GM12878 (cell line): ENCODE measurements around the gene CCL20. TPM values are rescaled to one million over a fixed set of nuclear protein-coding genes. Genes with fewer than 3 reads are reported as not detected.
A peak's percentile ranks its signal among the peaks of the same experiment; 100 is the strongest.

Experiments
- ATAC-seq: fragments of 200-7000 bp; cut with Tn5 transposase; 3 replicates; pipeline ENCODE4 v1.9.1; 2020; ENCODE audit warnings: mild to moderate bottlenecking, moderate library complexity
- BruUV-seq: library from RNA; stranded (reverse); fragments of 400-500 nt; replicated peaks from 2 replicates; lab custom pipeline; 2021; lab: Mats Ljungman, UMichigan
- CTCF ChIA-PET: fragments of 300-600 bp; sonication (Branson Sonifier 250); formaldehyde crosslinking; extraction: SDS; loops from one replicate; lab custom pipeline; 2021; ENCODE audit warnings: inconsistent platforms; lab: Yijun Ruan, JAX
- POLR2A ChIA-PET: fragments of 350-600 bp; formaldehyde crosslinking; extraction: SDS; loops from one replicate; lab custom pipeline; 2021; ENCODE audit warnings: inconsistent platforms; lab: Charles Lee
- RAD21 ChIA-PET: fragments of 300-600 bp; sonication (Branson Sonifier 250); formaldehyde crosslinking; loops from one replicate; lab custom pipeline; 2023; ENCODE audit warnings: antibody characterized with exemption; ENCODE audit not compliant: unreplicated experiment; lab: Charles Lee
- SMC1A ChIA-PET: fragments of 300-600 bp; sonication (Branson Sonifier 250); formaldehyde crosslinking; loops from one replicate; lab custom pipeline; 2023; ENCODE audit not compliant: unreplicated experiment, uncharacterized antibody; lab: Charles Lee
- DNase-seq: peaks from one replicate; pipeline ENCODE4 v3.0.0-alpha.2; 2011; ENCODE audit warnings: low read depth, low spot score
- FAIRE-seq: peaks from 3 replicates; lab custom pipeline; 2011; peaks lifted over from hg19 to GRCh38; lab: Jason Lieb, UNC
- H2AFZ ChIP-seq: 2 replicates; pipeline ENCODE4 v1.6.0; 2011; ENCODE audit warnings: low read depth, low read length, control low read depth; ENCODE audit not compliant: control insufficient read depth
- H3K27ac ChIP-seq: 2 replicates; pipeline ENCODE4 v1.5.1; 2011; ENCODE audit warnings: control low read depth; ENCODE audit not compliant: control insufficient read depth, insufficient read depth
- H3K27me3 ChIP-seq, 2 experiments: replicated peaks in 1 of 2; 2 replicates each; pipeline versions ENCODE4 v1.6.0 to v1.6.1; 2011; ENCODE audit warnings: low read length in 1 of 2; ENCODE audit not compliant: control insufficient read depth in 2 of 2, insufficient read depth in 2 of 2
- H3K36me3 ChIP-seq, 2 experiments: 2 replicates each; pipeline ENCODE4 v1.5.1; 2011; ENCODE audit warnings: low read length in 1 of 2; ENCODE audit not compliant: control insufficient read depth in 2 of 2, insufficient read depth in 2 of 2
- H3K4me1 ChIP-seq: 2 replicates; pipeline ENCODE4 v1.6.1; 2011; ENCODE audit warnings: mild to moderate bottlenecking, low read length, moderate library complexity, mixed read lengths; ENCODE audit not compliant: control insufficient read depth, insufficient read depth
- H3K4me2 ChIP-seq: 2 replicates; pipeline ENCODE4 v1.6.0; 2011; ENCODE audit warnings: control low read depth; ENCODE audit not compliant: control insufficient read depth, insufficient read depth
- H3K4me3 ChIP-seq: fragments of 200-600 bp; sonication (generic); 2 replicates; pipeline ENCODE4 v1.5.1; 2016
- H3K79me2 ChIP-seq: 2 replicates; pipeline ENCODE4 v1.6.0; 2011; ENCODE audit warnings: low read length; ENCODE audit not compliant: control insufficient read depth, insufficient read depth
- H3K9ac ChIP-seq: 2 replicates; pipeline ENCODE4 v1.8.0; 2011; ENCODE audit warnings: low read length, control low read depth, mixed read lengths; ENCODE audit not compliant: control insufficient read depth, insufficient read depth
- H3K9me3 ChIP-seq: replicated peaks from 3 replicates; pipeline ENCODE4 v1.5.1; 2011; ENCODE audit warnings: mild to moderate bottlenecking, low read length; ENCODE audit not compliant: control insufficient read depth, insufficient read depth
- H4K20me1 ChIP-seq: 2 replicates; pipeline ENCODE4 v1.6.0; 2011; ENCODE audit not compliant: control insufficient read depth, insufficient read depth
- MYC ChIP-seq: IDR thresholded peaks from 2 replicates; pipeline ENCODE4 v1.6.1; 2011; ENCODE audit warnings: mild to moderate bottlenecking, low read length, moderate library complexity, inconsistent platforms; ENCODE audit not compliant: insufficient read depth, insufficient replicate concordance, insufficient read length, severe bottlenecking
- RAD21 ChIP-seq: IDR thresholded peaks from 2 replicates; pipeline ENCODE4 v1.6.1; 2011; ENCODE audit warnings: mild to moderate bottlenecking, low read depth, low read length, moderate library complexity; ENCODE audit not compliant: insufficient read depth
- WGBS: methylation state at CpG from one replicate; pipeline ENCODE4 v1.1.6; 2016; ENCODE audit warnings: low lambda C conversion rate; ENCODE audit not compliant: insufficient replicate concordance, insufficient coverage; ENCODE audit errors: missing lambda C conversion rate; 5-methylcytosine and 5-hydroxymethylcytosine counted together
- in situ Hi-C: fragments of 300-500 bp; cut with MboI; formaldehyde crosslinking; loops from 9 replicates; pipeline ENCODE4 v1.14.3; 2018; ENCODE audit warnings: mixed read lengths
- intact Hi-C: fragments of 100-400 bp; cut with micrococcal nuclease; formaldehyde crosslinking; loops from one replicate; pipeline ENCODE4 v1.14.2; 2022; ENCODE audit not compliant: unreplicated experiment
- polyA plus RNA-seq, 11 experiments: library from polyadenylated mRNA; depleted of rRNA in 4 of 11; unstranded in 6 of 11; stranded (reverse) in 5 of 11; fragments of >200 nt; fragmentation: Nextera tagmentation in 4 of 11; fragmentation: Illumina TruSeq in 1 of 11; extraction: Ambion mirVana in 4 of 11; extraction: Trizol in 1 of 11; gene quantifications; 1 replicate in 1 of 11; 2 replicates in 10 of 11; pipeline versions ENCODE4 v1.2.1 to v1.2.3, GENCODE V29; 2011 to 2016; ENCODE audit warnings: inconsistent platforms in 2 of 11, missing spikeins in 2 of 11, low read depth in 1 of 11
- total RNA-seq, 4 experiments: library from RNA; depleted of rRNA in 3 of 4; stranded (reverse); fragments of >200 nt in 3 of 4; fragmentation: Illumina TruSeq in 1 of 4; extraction: Trizol in 1 of 4; gene quantifications; 2 replicates each; pipeline versions ENCODE4 v1.2.1 to v1.2.3, GENCODE V29; 2013 to 2021
- TF ChIP-seq, protein P1 (sequence below): fragments of 450-650 bp; IDR thresholded peaks from 2 replicates; pipeline ENCODE4 v1.6.1; 2017; ENCODE audit warnings: mild to moderate bottlenecking, moderate library complexity
- TF ChIP-seq, protein P2 (sequence below): fragments of 150-350 bp; IDR thresholded peaks from 2 replicates; pipeline ENCODE4 v1.6.1; 2016; ENCODE audit warnings: low read depth, low read length

CCL20 gene
- total and polyA plus RNA-seq, 10 of the 15 experiments (the other 5 are each of a cell fraction or from before 2014, with no cell fraction given) = 5.5 to 35.7 (median 15.6) TPM

DNA sequence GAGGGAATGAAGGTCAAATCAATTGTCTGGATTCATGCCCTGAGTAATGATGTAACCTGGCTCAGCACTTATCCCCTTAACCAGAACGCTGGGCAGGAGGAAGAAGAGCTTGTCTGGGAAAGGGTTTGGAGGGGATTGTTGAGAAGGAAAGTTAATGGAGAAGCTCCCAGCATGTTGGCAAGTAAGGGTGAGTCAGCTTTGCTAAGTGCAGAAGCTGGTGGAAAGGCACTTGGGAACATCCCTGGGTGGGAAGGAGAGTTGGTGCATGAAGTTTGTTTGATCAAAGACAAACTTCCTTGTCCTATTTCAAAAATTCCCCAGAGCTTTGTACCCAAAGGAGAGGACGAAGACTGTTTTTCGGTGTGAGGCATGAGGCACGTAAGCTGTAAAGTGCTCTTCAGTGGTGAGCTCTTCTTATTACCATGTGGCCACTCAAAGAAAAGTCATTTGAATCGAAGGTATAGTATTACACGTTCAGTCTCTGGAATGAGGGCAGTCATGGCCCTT, 40.2 kb downstream of the CCL20 start:
- no peak overlapping the region for H3K9ac ChIP-seq
- no peak overlapping the region for H3K4me3 ChIP-seq
- H2AFZ ChIP-seq = no peak overlapping the region; the same call in 1 of the 2 replicates
- POLR2A ChIA-PET = interaction anchor here (0.9 to 1.8 kb wide), 6 partner anchors 10 to 526 kb away, joined by 3 to 5 read pairs (median 4); no protein-coding TSS in a partner anchor
- H3K79me2 ChIP-seq = no peaks in the 10 kb centered on the region
- no peaks in the 10 kb centered on the region for H3K36me3 ChIP-seq
- WGBS = 28% methylated on average over 6 of the region's 6 CpGs
- FAIRE-seq (no peak), ATAC-seq (no peak), DNase-seq (no peak)
- CTCF ChIA-PET = interaction anchor here (1.2 to 2.1 kb wide), 8 partner anchors 9 to 379 kb away, joined by 3 to 12 read pairs (median 6); partner anchors contain the start of gene CCL20
- in situ Hi-C loops = no loop called here
- no peaks in the 10 kb centered on the region for H3K4me1 ChIP-seq
- no peaks in the 10 kb centered on the region for H3K27me3 ChIP-seq
- intact Hi-C loops = loop anchor here (10.0 kb wide), 1 partner anchor 449 kb away; no protein-coding TSS in a partner anchor
- no peaks in the 10 kb centered on the region; the same call in 1 of the 3 replicates for H3K9me3 ChIP-seq
- SMC1A ChIA-PET = interaction anchor here (0.8 to 7.8 kb wide), 12 partner anchors 8 to 88 kb away, joined by 3 to 62 read pairs (median 5); no protein-coding TSS in a partner anchor
- H3K4me2 ChIP-seq = no peak overlapping the region
- RAD21 ChIA-PET = interaction anchor here (0.5 to 2.0 kb wide), 5 partner anchors 9 to 71 kb away, joined by 3 to 5 read pairs (median 4); no protein-coding TSS in a partner anchor
- no peak for TF ChIP-seq MYC
- no peak for TF ChIP-seq RAD21
- TF ChIP-seq, protein P1, sequence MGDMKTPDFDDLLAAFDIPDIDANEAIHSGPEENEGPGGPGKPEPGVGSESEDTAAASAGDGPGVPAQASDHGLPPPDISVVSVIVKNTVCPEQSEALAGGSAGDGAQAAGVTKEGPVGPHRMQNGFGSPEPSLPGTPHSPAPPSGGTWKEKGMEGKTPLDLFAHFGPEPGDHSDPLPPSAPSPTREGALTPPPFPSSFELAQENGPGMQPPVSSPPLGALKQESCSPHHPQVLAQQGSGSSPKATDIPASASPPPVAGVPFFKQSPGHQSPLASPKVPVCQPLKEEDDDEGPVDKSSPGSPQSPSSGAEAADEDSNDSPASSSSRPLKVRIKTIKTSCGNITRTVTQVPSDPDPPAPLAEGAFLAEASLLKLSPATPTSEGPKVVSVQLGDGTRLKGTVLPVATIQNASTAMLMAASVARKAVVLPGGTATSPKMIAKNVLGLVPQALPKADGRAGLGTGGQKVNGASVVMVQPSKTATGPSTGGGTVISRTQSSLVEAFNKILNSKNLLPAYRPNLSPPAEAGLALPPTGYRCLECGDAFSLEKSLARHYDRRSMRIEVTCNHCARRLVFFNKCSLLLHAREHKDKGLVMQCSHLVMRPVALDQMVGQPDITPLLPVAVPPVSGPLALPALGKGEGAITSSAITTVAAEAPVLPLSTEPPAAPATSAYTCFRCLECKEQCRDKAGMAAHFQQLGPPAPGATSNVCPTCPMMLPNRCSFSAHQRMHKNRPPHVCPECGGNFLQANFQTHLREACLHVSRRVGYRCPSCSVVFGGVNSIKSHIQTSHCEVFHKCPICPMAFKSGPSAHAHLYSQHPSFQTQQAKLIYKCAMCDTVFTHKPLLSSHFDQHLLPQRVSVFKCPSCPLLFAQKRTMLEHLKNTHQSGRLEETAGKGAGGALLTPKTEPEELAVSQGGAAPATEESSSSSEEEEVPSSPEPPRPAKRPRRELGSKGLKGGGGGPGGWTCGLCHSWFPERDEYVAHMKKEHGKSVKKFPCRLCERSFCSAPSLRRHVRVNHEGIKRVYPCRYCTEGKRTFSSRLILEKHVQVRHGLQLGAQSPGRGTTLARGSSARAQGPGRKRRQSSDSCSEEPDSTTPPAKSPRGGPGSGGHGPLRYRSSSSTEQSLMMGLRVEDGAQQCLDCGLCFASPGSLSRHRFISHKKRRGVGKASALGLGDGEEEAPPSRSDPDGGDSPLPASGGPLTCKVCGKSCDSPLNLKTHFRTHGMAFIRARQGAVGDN = peak; percentile 61
- TF ChIP-seq, protein P2, sequence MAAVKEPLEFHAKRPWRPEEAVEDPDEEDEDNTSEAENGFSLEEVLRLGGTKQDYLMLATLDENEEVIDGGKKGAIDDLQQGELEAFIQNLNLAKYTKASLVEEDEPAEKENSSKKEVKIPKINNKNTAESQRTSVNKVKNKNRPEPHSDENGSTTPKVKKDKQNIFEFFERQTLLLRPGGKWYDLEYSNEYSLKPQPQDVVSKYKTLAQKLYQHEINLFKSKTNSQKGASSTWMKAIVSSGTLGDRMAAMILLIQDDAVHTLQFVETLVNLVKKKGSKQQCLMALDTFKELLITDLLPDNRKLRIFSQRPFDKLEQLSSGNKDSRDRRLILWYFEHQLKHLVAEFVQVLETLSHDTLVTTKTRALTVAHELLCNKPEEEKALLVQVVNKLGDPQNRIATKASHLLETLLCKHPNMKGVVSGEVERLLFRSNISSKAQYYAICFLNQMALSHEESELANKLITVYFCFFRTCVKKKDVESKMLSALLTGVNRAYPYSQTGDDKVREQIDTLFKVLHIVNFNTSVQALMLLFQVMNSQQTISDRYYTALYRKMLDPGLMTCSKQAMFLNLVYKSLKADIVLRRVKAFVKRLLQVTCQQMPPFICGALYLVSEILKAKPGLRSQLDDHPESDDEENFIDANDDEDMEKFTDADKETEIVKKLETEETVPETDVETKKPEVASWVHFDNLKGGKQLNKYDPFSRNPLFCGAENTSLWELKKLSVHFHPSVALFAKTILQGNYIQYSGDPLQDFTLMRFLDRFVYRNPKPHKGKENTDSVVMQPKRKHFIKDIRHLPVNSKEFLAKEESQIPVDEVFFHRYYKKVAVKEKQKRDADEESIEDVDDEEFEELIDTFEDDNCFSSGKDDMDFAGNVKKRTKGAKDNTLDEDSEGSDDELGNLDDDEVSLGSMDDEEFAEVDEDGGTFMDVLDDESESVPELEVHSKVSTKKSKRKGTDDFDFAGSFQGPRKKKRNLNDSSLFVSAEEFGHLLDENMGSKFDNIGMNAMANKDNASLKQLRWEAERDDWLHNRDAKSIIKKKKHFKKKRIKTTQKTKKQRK = no peak
- TF ChIP-seq, all 136 proteins: peak for 1
- BruUV-seq = no TSS peak
- H4K20me1 ChIP-seq = no peaks in the 10 kb centered on the region
- no peak overlapping the region for H3K27ac ChIP-seq
